ENCODE data around the gene MAN1A1. TPM values are rescaled to one million over a fixed set of nuclear protein-coding genes. Genes with fewer than 3 reads are reported as not detected.

The MAN1A1 gene
- total RNA-seq, 1 experiment from 2014 or later, result 0.06 TPM

DNA sequence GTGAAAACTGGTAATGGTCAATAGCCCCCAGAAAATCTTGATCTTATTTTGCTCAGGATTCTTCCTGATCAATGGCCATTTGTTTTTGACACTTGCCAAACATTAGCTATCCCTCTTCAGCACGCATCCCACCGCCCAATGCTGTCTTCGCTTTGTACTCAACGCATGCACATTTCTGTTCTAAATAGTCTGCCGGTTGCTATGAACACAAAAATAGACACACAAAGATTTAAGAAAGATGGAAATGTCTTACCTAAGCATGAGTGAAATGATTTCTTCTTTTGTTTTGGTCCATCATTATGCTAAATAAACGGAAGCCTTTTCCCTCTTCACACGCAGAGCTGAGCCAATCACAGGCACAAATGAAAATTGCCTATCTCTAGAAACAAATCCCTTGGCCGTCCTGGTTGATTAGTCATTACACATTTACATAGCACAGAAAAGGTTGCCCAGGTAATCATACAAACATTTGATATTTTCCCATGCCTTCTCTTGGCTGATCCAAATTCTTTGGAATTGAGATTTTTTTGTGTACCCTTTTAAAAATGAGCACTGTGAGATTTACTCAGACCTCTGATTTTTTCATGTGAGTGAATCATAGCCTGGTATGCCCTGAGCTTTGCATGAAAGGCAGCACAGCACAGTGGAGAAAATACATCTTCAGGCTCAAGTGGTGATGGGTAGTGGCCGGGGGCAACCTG is 200.6 kb downstream of the MAN1A1 start:
- POLR2A ChIA-PET (ENCODE audit: low non-redundant PET), result no interaction called here
- Histone ChIP-seq H3K27ac (ENCODE audit: low read depth, low read length, poor library complexity, severe bottlenecking) (no peak overlapping the region), H3K4me3 (ENCODE audit: low read depth, low read length, poor library complexity, severe bottlenecking) (no peak overlapping the region), H3K36me3 (ENCODE audit: insufficient read depth, low read length, poor library complexity, severe bottlenecking) (no peaks in the 10 kb centered on the region), H3K27me3 (replicated peaks; ENCODE audit: insufficient read depth, low read depth, low read length, poor library complexity) (no peaks in the 10 kb centered on the region), H3K9me3 (ENCODE audit: low read depth, low read length, poor library complexity, severe bottlenecking) (no peaks in the 10 kb centered on the region), H3K4me1 (ENCODE audit: insufficient read depth, low read length, poor library complexity, severe bottlenecking) (no peaks in the 10 kb centered on the region)
- intact Hi-C loops (cut with micrococcal nuclease; ENCODE audit: unreplicated experiment), result loop anchor here (5.0 to 10.0 kb wide), 5 partner anchors 198 to 1228 kb away; partner anchors contain the start of gene MAN1A1
- BruUV-seq (replicated peaks), result no TSS peak
- CTCF ChIA-PET, result interaction anchor here (0.5 to 0.7 kb wide), 6 partner anchors 32 to 1148 kb away, joined by 3 to 8 read pairs (median 4); no protein-coding TSS in a partner anchor
- TF ChIP-seq EZH2 (IDR thresholded peaks at IDR 0.05; ENCODE audit: borderline replicate concordance, low read depth, low read length, poor library complexity, severe bottlenecking), result no peak
- TF ChIP-seq, protein P1, sequence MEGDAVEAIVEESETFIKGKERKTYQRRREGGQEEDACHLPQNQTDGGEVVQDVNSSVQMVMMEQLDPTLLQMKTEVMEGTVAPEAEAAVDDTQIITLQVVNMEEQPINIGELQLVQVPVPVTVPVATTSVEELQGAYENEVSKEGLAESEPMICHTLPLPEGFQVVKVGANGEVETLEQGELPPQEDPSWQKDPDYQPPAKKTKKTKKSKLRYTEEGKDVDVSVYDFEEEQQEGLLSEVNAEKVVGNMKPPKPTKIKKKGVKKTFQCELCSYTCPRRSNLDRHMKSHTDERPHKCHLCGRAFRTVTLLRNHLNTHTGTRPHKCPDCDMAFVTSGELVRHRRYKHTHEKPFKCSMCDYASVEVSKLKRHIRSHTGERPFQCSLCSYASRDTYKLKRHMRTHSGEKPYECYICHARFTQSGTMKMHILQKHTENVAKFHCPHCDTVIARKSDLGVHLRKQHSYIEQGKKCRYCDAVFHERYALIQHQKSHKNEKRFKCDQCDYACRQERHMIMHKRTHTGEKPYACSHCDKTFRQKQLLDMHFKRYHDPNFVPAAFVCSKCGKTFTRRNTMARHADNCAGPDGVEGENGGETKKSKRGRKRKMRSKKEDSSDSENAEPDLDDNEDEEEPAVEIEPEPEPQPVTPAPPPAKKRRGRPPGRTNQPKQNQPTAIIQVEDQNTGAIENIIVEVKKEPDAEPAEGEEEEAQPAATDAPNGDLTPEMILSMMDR (conservative IDR thresholded peaks at IDR 0.05; ENCODE audit: low read depth, low read length), result no peak
- no peak for DNase-seq (ENCODE audit: low spot score)

DNA sequence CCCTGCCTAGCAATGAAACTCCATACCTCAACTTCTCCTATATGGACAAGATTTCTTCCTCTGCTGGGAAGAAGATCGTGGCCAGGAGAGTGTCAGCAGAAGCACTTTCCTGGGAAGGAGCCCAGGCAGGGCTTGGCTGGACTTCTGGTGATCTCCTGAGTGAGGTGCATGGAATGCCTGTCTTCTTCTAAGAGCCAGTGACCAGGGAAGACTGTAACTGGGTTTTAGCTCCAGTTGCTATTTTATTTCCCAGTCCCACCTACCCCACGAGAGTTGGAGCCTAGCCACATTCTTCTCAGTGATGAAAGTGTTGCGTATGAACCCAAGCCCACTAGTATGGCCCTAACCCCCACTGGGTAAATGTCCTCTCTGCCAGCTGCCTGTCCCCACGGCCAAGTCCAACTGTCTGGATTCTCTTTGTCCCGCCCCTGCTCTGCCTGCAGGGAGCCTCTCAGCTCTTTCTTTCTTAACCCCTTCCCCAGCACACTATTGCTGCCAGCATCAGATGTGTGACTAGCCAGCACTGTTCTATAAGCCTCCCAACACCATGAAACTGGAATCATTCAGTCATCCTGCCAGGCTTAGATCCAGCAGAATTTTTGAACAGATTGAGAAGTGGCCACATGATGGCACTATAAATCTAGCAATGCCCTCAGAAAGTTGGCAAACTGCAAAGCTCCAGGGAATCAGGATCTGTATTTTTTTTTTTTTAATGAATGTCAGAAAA is 201.3 kb downstream of the MAN1A1 start:
- peak; percentile 74 for DNase-seq (ENCODE audit: low spot score)
- intact Hi-C loops (cut with micrococcal nuclease; ENCODE audit: unreplicated experiment), result loop anchor here (5.0 to 10.0 kb wide), 5 partner anchors 199 to 1229 kb away; partner anchors contain the start of gene MAN1A1
- H3K4me3 ChIP-seq (ENCODE audit: low read depth, low read length, poor library complexity, severe bottlenecking), result no peak overlapping the region
- POLR2A ChIA-PET (ENCODE audit: low non-redundant PET), result no interaction called here
- H3K9me3 ChIP-seq (ENCODE audit: low read depth, low read length, poor library complexity, severe bottlenecking), result no peaks in the 10 kb centered on the region
- no peak for TF ChIP-seq EZH2 (IDR thresholded peaks at IDR 0.05; ENCODE audit: borderline replicate concordance, low read depth, low read length, poor library complexity, severe bottlenecking)
- TF ChIP-seq, protein P1 (conservative IDR thresholded peaks at IDR 0.05; ENCODE audit: low read depth, low read length), result peak; percentile 73
- CTCF ChIA-PET, result interaction anchor here (0.5 to 0.7 kb wide), 6 partner anchors 19 to 1149 kb away, joined by 3 to 6 read pairs (median 3); no protein-coding TSS in a partner anchor
- no peaks in the 10 kb centered on the region for H3K27me3 ChIP-seq (replicated peaks; ENCODE audit: insufficient read depth, low read depth, low read length, poor library complexity)
- no peaks in the 10 kb centered on the region for H3K36me3 ChIP-seq (ENCODE audit: insufficient read depth, low read length, poor library complexity, severe bottlenecking)
- H3K27ac ChIP-seq (ENCODE audit: low read depth, low read length, poor library complexity, severe bottlenecking), result no peak overlapping the region
- BruUV-seq (replicated peaks), result no TSS peak
- no peaks in the 10 kb centered on the region for H3K4me1 ChIP-seq (ENCODE audit: insufficient read depth, low read length, poor library complexity, severe bottlenecking)

DNA sequence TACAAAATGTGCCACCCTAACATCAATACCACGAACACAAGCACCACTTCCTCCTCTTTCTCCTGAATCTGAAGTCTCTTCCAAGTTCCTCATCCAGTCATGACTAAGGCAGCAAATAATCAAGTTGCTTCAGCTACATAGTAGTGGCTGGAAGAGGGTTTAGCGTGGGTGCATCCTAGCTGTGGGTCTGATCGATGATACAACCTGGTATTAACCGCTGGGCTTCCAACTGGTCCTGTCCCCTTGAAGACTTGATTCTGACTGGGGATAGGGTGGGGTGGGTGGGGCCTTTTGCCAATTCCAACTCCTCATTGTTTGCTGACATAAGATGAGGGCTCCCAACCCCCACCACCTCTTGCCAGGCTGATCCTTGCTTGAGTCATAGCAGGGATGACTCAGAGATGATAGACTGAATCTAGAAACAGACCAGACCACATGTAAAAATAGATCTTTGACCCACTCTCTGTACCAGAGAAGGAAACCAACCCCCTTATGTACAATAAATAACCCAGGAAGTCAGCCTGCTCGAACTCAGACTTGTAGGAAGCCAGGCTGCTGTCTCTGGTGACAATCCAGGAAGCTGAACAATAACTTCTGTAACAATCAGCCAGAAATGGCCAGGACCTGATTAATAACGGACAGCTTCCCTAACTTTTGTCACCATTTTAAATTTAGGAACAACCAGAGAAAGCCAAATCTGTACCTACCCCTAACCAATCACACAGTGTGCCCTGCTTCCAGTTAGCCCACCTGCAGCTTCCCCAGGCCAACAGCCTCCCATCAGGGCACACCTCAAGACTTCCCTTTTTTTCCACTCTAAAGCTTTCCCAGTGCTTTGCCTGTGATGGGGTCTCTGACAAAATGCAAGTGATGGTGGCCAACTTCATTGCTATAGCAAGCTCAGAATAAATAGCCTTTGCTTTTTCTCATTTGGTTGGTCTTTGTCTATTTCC is 202.2 kb downstream of the MAN1A1 start:
- no peaks in the 10 kb centered on the region for H3K36me3 ChIP-seq (ENCODE audit: insufficient read depth, low read length, poor library complexity, severe bottlenecking)
- H3K9me3 ChIP-seq (ENCODE audit: low read depth, low read length, poor library complexity, severe bottlenecking), result no peaks in the 10 kb centered on the region
- CTCF ChIA-PET, result interaction anchor here (0.7 kb wide), 1 partner anchor 18 kb away, joined by 3 read pairs; no protein-coding TSS in a partner anchor
- no peaks in the 10 kb centered on the region for H3K27me3 ChIP-seq (replicated peaks; ENCODE audit: insufficient read depth, low read depth, low read length, poor library complexity)
- no peak overlapping the region for H3K4me3 ChIP-seq (ENCODE audit: low read depth, low read length, poor library complexity, severe bottlenecking)
- H3K27ac ChIP-seq (ENCODE audit: low read depth, low read length, poor library complexity, severe bottlenecking), result no peak overlapping the region
- TF ChIP-seq, protein P1 (conservative IDR thresholded peaks at IDR 0.05; ENCODE audit: low read depth, low read length), result no peak
- no peak for TF ChIP-seq EZH2 (IDR thresholded peaks at IDR 0.05; ENCODE audit: borderline replicate concordance, low read depth, low read length, poor library complexity, severe bottlenecking)
- no TSS peak for BruUV-seq (replicated peaks)
- peak; percentile 67 for DNase-seq (ENCODE audit: low spot score)
- POLR2A ChIA-PET (ENCODE audit: low non-redundant PET), result no interaction called here
- H3K4me1 ChIP-seq (ENCODE audit: insufficient read depth, low read length, poor library complexity, severe bottlenecking), result no peaks in the 10 kb centered on the region
- intact Hi-C loops (cut with micrococcal nuclease; ENCODE audit: unreplicated experiment), result loop anchor here (5.0 to 10.0 kb wide), 5 partner anchors 200 to 1230 kb away; partner anchors contain the start of gene MAN1A1

Data from A673 (cell line).